Mucosa of descending colon (tissue), 3 donors: ENCODE data around the gene BTBD9. TPM values are rescaled to one million over a fixed set of nuclear protein-coding genes. Genes with fewer than 3 reads are reported as not detected.

Experiments used
- ATAC-seq: fragments of 200-7000 bp; cut with Tn5 transposase; one replicate; pipeline ENCODE4 v1.9.1; 2020; ENCODE audit warnings: mild to moderate bottlenecking, moderate library complexity
- DNase-seq, 3 donors: peaks; one replicate each; pipeline ENCODE4 v3.0.0-alpha.2; 2020
- H3K36me3 ChIP-seq: fragments of 200-600 bp; one replicate; pipeline ENCODE4 v1.8.0; 2021; ENCODE audit warnings: low read depth, mild to moderate bottlenecking
- H3K4me1 ChIP-seq: fragments of 200-600 bp; one replicate; pipeline ENCODE4 v1.8.0; 2021; ENCODE audit warnings: low read depth, mild to moderate bottlenecking
- H3K4me3 ChIP-seq: fragments of 200-600 bp; one replicate; pipeline ENCODE4 v1.8.0; 2021; ENCODE audit warnings: mild to moderate bottlenecking
- H3K9me3 ChIP-seq: fragments of 200-600 bp; one replicate; pipeline ENCODE4 v1.8.0; 2021; ENCODE audit warnings: mild to moderate bottlenecking
- CTCF ChIP-seq: fragments of 200-600 bp; IDR thresholded peaks from one replicate; pipeline ENCODE4 v1.8.0; 2022; ENCODE audit warnings: antibody characterized with exemption, mild to moderate bottlenecking
- intact Hi-C, 2 donors: fragments of 100-400 bp; cut with DNase I in 1 of 2; cut with micrococcal nuclease in 1 of 2; formaldehyde crosslinking; loops; one replicate each; pipeline versions ENCODE4 v1.11.0 to v1.11.1; 2022; cut with DNase I, micrococcal nuclease
- total RNA-seq, 3 donors: library from RNA; stranded (reverse); fragmentation: NEBNext Ultra II Directional in 2 of 3; extraction: Animal tissue kit (Norgen Biotek cat#: 25700) in 2 of 3; gene quantifications; one replicate each; pipeline versions ENCODE4 v1.2.1 to v1.2.4, GENCODE V29; 2021 to 2023
- donor health status: DM: no; HTN: no; CAD: no; lungs with moderate emphysema.
- donor health status: DM: no; HTN: no; CAD: no.
- donor health status: DM: no; HTN: yes; CAD: no.

BTBD9 gene
- total RNA-seq, 3 donors from 2014 or later = 22.4 to 38.8 (median 23.9) TPM

GRCh38 chr6:38167598-38167997 lies 472.1 kb downstream of the BTBD9 start:
- no peaks in the 10 kb centered on the region for H3K36me3 ChIP-seq
- no peaks in the 10 kb centered on the region for H3K9me3 ChIP-seq
- DNase-seq (no peak), ATAC-seq (no peak)
- TF ChIP-seq CTCF = no peak
- peaks cover 10% of the 10 kb centered on the region for H3K4me1 ChIP-seq
- intact Hi-C loops = no loop called here
- no peak overlapping the region for H3K4me3 ChIP-seq

- no peak for TF ChIP-seq CTCF
- Histone ChIP-seq H3K4me3 (no peak overlapping the region), H3K36me3 (no peaks in the 10 kb centered on the region), H3K4me1 (peaks cover 10% of the 10 kb centered on the region), H3K9me3 (no peaks in the 10 kb centered on the region)
- intact Hi-C loops = no loop called here
- ATAC-seq (no peak), DNase-seq (no peak)
Observed at GRCh38 chr6:38166411-38167240, 473.1 kb downstream of the BTBD9 start.

GRCh38 chr6:38164671-38165108 lies 475.0 kb downstream of the BTBD9 start:
- Histone ChIP-seq H3K36me3 (no peaks in the 10 kb centered on the region), H3K4me1 (no peaks in the 10 kb centered on the region), H3K9me3 (no peaks in the 10 kb centered on the region), H3K4me3 (no peak overlapping the region)
- TF ChIP-seq CTCF = no peak
- intact Hi-C loops = no loop called here
- DNase-seq (no peak), ATAC-seq (no peak)

GRCh38 chr6:38164131-38164481 lies 475.6 kb downstream of the BTBD9 start:
- DNase-seq (peak in 1 of 3 donors; percentile 64), ATAC-seq (no peak)
- H3K4me3 ChIP-seq = no peak overlapping the region
- H3K9me3 ChIP-seq = no peaks in the 10 kb centered on the region
- intact Hi-C loops = no loop called here
- no peaks in the 10 kb centered on the region for H3K36me3 ChIP-seq
- H3K4me1 ChIP-seq = no peaks in the 10 kb centered on the region
- TF ChIP-seq CTCF = no peak

GRCh38 chr6:38163186-38164130 lies 476.3 kb downstream of the BTBD9 start:
- intact Hi-C loops = no loop called here
- H3K36me3 ChIP-seq = no peaks in the 10 kb centered on the region
- H3K9me3 ChIP-seq = no peaks in the 10 kb centered on the region
- no peak overlapping the region for H3K4me3 ChIP-seq
- DNase-seq (no peak), ATAC-seq (no peak)
- H3K4me1 ChIP-seq = no peaks in the 10 kb centered on the region
- TF ChIP-seq CTCF = no peak
